ENCODE results near the gene ZNF324.

Gene ZNF324

GRCh38 chr19:58473775-58474174 lies 6.9 kb downstream of the ZNF324 start:
- no peak overlapping the region for H3K4me3 ChIP-seq (ENCODE audit: extremely low read depth, insufficient read depth, low read length, poor library complexity, severe bottlenecking)
- H3K9me3 ChIP-seq (ENCODE audit: control insufficient read depth, low read length), result no peaks in the 10 kb centered on the region
- peaks cover 37% of the 10 kb centered on the region for H3K36me3 ChIP-seq (ENCODE audit: control insufficient read depth, insufficient read depth, low read length)
- no peak overlapping the region for H3K27ac ChIP-seq (ENCODE audit: low read depth, low read length, severe bottlenecking)
- H3K4me1 ChIP-seq (ENCODE audit: control insufficient read depth, insufficient read depth, low read length, poor library complexity, severe bottlenecking), result peaks cover 3% of the 10 kb centered on the region

- H3K27ac ChIP-seq (ENCODE audit: low read depth, low read length, severe bottlenecking), result peak overlapping the region; percentile 92
- H3K4me1 ChIP-seq (ENCODE audit: control insufficient read depth, insufficient read depth, low read length, poor library complexity, severe bottlenecking), result peaks cover 3% of the 10 kb centered on the region
- no peaks in the 10 kb centered on the region for H3K9me3 ChIP-seq (ENCODE audit: control insufficient read depth, low read length)
- peaks cover 30% of the 10 kb centered on the region for H3K36me3 ChIP-seq (ENCODE audit: control insufficient read depth, insufficient read depth, low read length)
- 92 to 95% methylated on average over 11 of the region's 12 CpGs for WGBS, 2 experiments (ENCODE audit: insufficient coverage in 2 of 2)
- H3K4me3 ChIP-seq (ENCODE audit: extremely low read depth, insufficient read depth, low read length, poor library complexity, severe bottlenecking), result peak overlapping the region; percentile 64
Measured at GRCh38 chr19:58474291-58474996, 7.6 kb downstream of the ZNF324 start.

- Histone ChIP-seq H3K4me3 (ENCODE audit: extremely low read depth, insufficient read depth, low read length, poor library complexity, severe bottlenecking) (peak overlapping the region; percentile 64), H3K27ac (ENCODE audit: low read depth, low read length, severe bottlenecking) (peak overlapping the region; percentile 92), H3K9me3 (ENCODE audit: control insufficient read depth, low read length) (no peaks in the 10 kb centered on the region), H3K36me3 (ENCODE audit: control insufficient read depth, insufficient read depth, low read length) (peaks cover 27% of the 10 kb centered on the region), H3K4me1 (ENCODE audit: control insufficient read depth, insufficient read depth, low read length, poor library complexity, severe bottlenecking) (peaks cover 3% of the 10 kb centered on the region)
- 27 to 31% methylated on average over 26 of the region's 27 CpGs for WGBS, 2 experiments (ENCODE audit: insufficient coverage in 2 of 2)
Measured at GRCh38 chr19:58474997-58475713, 8.3 kb downstream of the ZNF324 start.

- Histone ChIP-seq H3K36me3 (ENCODE audit: control insufficient read depth, insufficient read depth, low read length) (peaks cover 24% of the 10 kb centered on the region), H3K9me3 (ENCODE audit: control insufficient read depth, low read length) (no peaks in the 10 kb centered on the region), H3K4me3 (ENCODE audit: extremely low read depth, insufficient read depth, low read length, poor library complexity, severe bottlenecking) (peak within 1 kb of the TSS; percentile 64), H3K4me1 (ENCODE audit: control insufficient read depth, insufficient read depth, low read length, poor library complexity, severe bottlenecking) (peaks cover 3% of the 10 kb centered on the region), H3K27ac (ENCODE audit: low read depth, low read length, severe bottlenecking) (peak within 1 kb of the TSS; percentile 92)
- WGBS, 2 experiments (ENCODE audit: insufficient coverage in 2 of 2), result 0 to 1% methylated on average over 39 to 63 of the region's 64 CpGs
Measured at GRCh38 chr19:58475714-58476497, 9.0 kb downstream of the ZNF324 start, which contains the start of gene ZNF446. TSS of gene ZNF446 (plus strand) at chr19:58476352. CDS start at chr19:58477219, 867 bp downstream.

GRCh38 chr19:58476498-58477015 lies 9.7 kb downstream of the ZNF324 start:
- H3K4me1 ChIP-seq (ENCODE audit: control insufficient read depth, insufficient read depth, low read length, poor library complexity, severe bottlenecking), result peaks cover 3% of the 10 kb centered on the region
- 12% methylated on average over 13 to 27 of the region's 27 CpGs for WGBS, 2 experiments (ENCODE audit: insufficient coverage in 2 of 2)

GRCh38 chr19:58477130-58477529 lies 10.2 kb downstream of the ZNF324 start:
- Histone ChIP-seq H3K4me1 (ENCODE audit: control insufficient read depth, insufficient read depth, low read length, poor library complexity, severe bottlenecking) (peaks cover 3% of the 10 kb centered on the region), H3K4me3 (ENCODE audit: extremely low read depth, insufficient read depth, low read length, poor library complexity, severe bottlenecking) (peak overlapping the region; percentile 64), H3K36me3 (ENCODE audit: control insufficient read depth, insufficient read depth, low read length) (peaks cover 21% of the 10 kb centered on the region), H3K9me3 (ENCODE audit: control insufficient read depth, low read length) (no peaks in the 10 kb centered on the region), H3K27ac (ENCODE audit: low read depth, low read length, severe bottlenecking) (peak overlapping the region; percentile 92)
- 90 to 94% methylated on average over 15 of the region's 15 CpGs for WGBS, 2 experiments (ENCODE audit: insufficient coverage in 2 of 2)

More at GRCh38 chr19:58476498-58477015, 9.7 kb downstream of the ZNF324 start:
- Histone ChIP-seq H3K4me3 (ENCODE audit: extremely low read depth, insufficient read depth, low read length, poor library complexity, severe bottlenecking) (peak overlapping the region; percentile 64), H3K9me3 (ENCODE audit: control insufficient read depth, low read length) (no peaks in the 10 kb centered on the region), H3K27ac (ENCODE audit: low read depth, low read length, severe bottlenecking) (peak overlapping the region; percentile 92), H3K36me3 (ENCODE audit: control insufficient read depth, insufficient read depth, low read length) (peaks cover 24% of the 10 kb centered on the region)

GRCh38 chr19:58477871-58478270 lies 11.0 kb downstream of the ZNF324 start:
- no peak overlapping the region for H3K4me3 ChIP-seq (ENCODE audit: extremely low read depth, insufficient read depth, low read length, poor library complexity, severe bottlenecking)
- H3K9me3 ChIP-seq (ENCODE audit: control insufficient read depth, low read length), result no peaks in the 10 kb centered on the region
- H3K4me1 ChIP-seq (ENCODE audit: control insufficient read depth, insufficient read depth, low read length, poor library complexity, severe bottlenecking), result peaks cover 3% of the 10 kb centered on the region
- H3K36me3 ChIP-seq (ENCODE audit: control insufficient read depth, insufficient read depth, low read length), result peaks cover 13% of the 10 kb centered on the region
- H3K27ac ChIP-seq (ENCODE audit: low read depth, low read length, severe bottlenecking), result no peak overlapping the region
- 100% methylated on average over 1 of the region's 1 CpG for WGBS, 2 experiments (ENCODE audit: insufficient coverage in 2 of 2)

- Histone ChIP-seq H3K4me1 (ENCODE audit: control insufficient read depth, insufficient read depth, low read length, poor library complexity, severe bottlenecking) (peaks cover 3% of the 10 kb centered on the region), H3K27ac (ENCODE audit: low read depth, low read length, severe bottlenecking) (no peak overlapping the region), H3K9me3 (ENCODE audit: control insufficient read depth, low read length) (no peaks in the 10 kb centered on the region), H3K4me3 (ENCODE audit: extremely low read depth, insufficient read depth, low read length, poor library complexity, severe bottlenecking) (no peak overlapping the region), H3K36me3 (ENCODE audit: control insufficient read depth, insufficient read depth, low read length) (peaks cover 2% of the 10 kb centered on the region)
- 87 to 99% methylated on average over 6 to 7 of the region's 7 CpGs for WGBS, 2 experiments (ENCODE audit: insufficient coverage in 2 of 2)
Measured at GRCh38 chr19:58479303-58479702, 12.4 kb downstream of the ZNF324 start.

- H3K36me3 ChIP-seq (ENCODE audit: control insufficient read depth, insufficient read depth, low read length), result peaks cover 2% of the 10 kb centered on the region
- no peak overlapping the region for H3K4me3 ChIP-seq (ENCODE audit: extremely low read depth, insufficient read depth, low read length, poor library complexity, severe bottlenecking)
- no peaks in the 10 kb centered on the region for H3K9me3 ChIP-seq (ENCODE audit: control insufficient read depth, low read length)
- H3K27ac ChIP-seq (ENCODE audit: low read depth, low read length, severe bottlenecking), result no peak overlapping the region
- 92 to 95% methylated on average over 25 to 28 of the region's 28 CpGs for WGBS, 2 experiments (ENCODE audit: insufficient coverage in 2 of 2)
- peaks cover 3% of the 10 kb centered on the region for H3K4me1 ChIP-seq (ENCODE audit: control insufficient read depth, insufficient read depth, low read length, poor library complexity, severe bottlenecking)
Measured at GRCh38 chr19:58479736-58480480, 13.0 kb downstream of the ZNF324 start.

- H3K9me3 ChIP-seq (ENCODE audit: control insufficient read depth, low read length), result no peaks in the 10 kb centered on the region
- no peak overlapping the region for H3K4me3 ChIP-seq (ENCODE audit: extremely low read depth, insufficient read depth, low read length, poor library complexity, severe bottlenecking)
- H3K27ac ChIP-seq (ENCODE audit: low read depth, low read length, severe bottlenecking), result no peak overlapping the region
- 96 to 97% methylated on average over 20 of the region's 20 CpGs for WGBS, 2 experiments (ENCODE audit: insufficient coverage in 2 of 2)
- H3K4me1 ChIP-seq (ENCODE audit: control insufficient read depth, insufficient read depth, low read length, poor library complexity, severe bottlenecking), result peaks cover 3% of the 10 kb centered on the region
- H3K36me3 ChIP-seq (ENCODE audit: control insufficient read depth, insufficient read depth, low read length), result peaks cover 2% of the 10 kb centered on the region
Measured at GRCh38 chr19:58480481-58480830, 13.6 kb downstream of the ZNF324 start.

Data from mesodermal cell (in vitro differentiated cells).